ENCODE data around the gene NCDN.
A peak's percentile ranks its signal among the peaks of the same experiment; 100 is the strongest.

NCDN gene

GRCh38 chr1:35557611-35558373 lies at the start of gene NCDN:
TSS of gene NCDN (plus strand) at chr1:35557799. CDS start at chr1:35558191, 392 bp downstream.
- H3K4me3 Mint-ChIP-seq = peak within 1 kb of the TSS; percentile 98
- peaks cover 34% of the 10 kb centered on the region for H3K36me3 Mint-ChIP-seq (ENCODE audit: low read depth)
- peak within 1 kb of the TSS; percentile 98 for H3K27ac Mint-ChIP-seq
- H3K9me3 Mint-ChIP-seq = no peaks in the 10 kb centered on the region
- no peaks in the 10 kb centered on the region for H3K27me3 Mint-ChIP-seq (ENCODE audit: low read depth)
- H3K4me1 Mint-ChIP-seq (ENCODE audit: low read depth) = peaks cover 54% of the 10 kb centered on the region

GRCh38 chr1:35507947-35508346 lies 49.7 kb upstream of the NCDN start:
- H3K4me3 Mint-ChIP-seq = peak overlapping the region; percentile 18
- peaks cover 57% of the 10 kb centered on the region for H3K4me1 Mint-ChIP-seq (ENCODE audit: low read depth)
- peaks cover 42% of the 10 kb centered on the region for H3K36me3 Mint-ChIP-seq (ENCODE audit: low read depth)
- no peaks in the 10 kb centered on the region for H3K9me3 Mint-ChIP-seq
- H3K27ac Mint-ChIP-seq = peak overlapping the region; percentile 75
- no peaks in the 10 kb centered on the region for H3K27me3 Mint-ChIP-seq (ENCODE audit: low read depth)

GRCh38 chr1:35509558-35509957 lies 48.0 kb upstream of the NCDN start:
- no peak overlapping the region for H3K27ac Mint-ChIP-seq
- no peaks in the 10 kb centered on the region for H3K27me3 Mint-ChIP-seq (ENCODE audit: low read depth)
- H3K36me3 Mint-ChIP-seq (ENCODE audit: low read depth) = peaks cover 40% of the 10 kb centered on the region
- H3K4me1 Mint-ChIP-seq (ENCODE audit: low read depth) = peaks cover 55% of the 10 kb centered on the region
- no peak overlapping the region for H3K4me3 Mint-ChIP-seq
- peaks cover 5% of the 10 kb centered on the region for H3K9me3 Mint-ChIP-seq

GRCh38 chr1:35511305-35511704 lies 46.3 kb upstream of the NCDN start:
- no peak overlapping the region for H3K27ac Mint-ChIP-seq
- peaks cover 40% of the 10 kb centered on the region for H3K4me1 Mint-ChIP-seq (ENCODE audit: low read depth)
- H3K36me3 Mint-ChIP-seq (ENCODE audit: low read depth) = peaks cover 45% of the 10 kb centered on the region
- H3K4me3 Mint-ChIP-seq = no peak overlapping the region
- H3K27me3 Mint-ChIP-seq (ENCODE audit: low read depth) = no peaks in the 10 kb centered on the region
- H3K9me3 Mint-ChIP-seq = peaks cover 21% of the 10 kb centered on the region

GRCh38 chr1:35518183-35518582 lies 39.4 kb upstream of the NCDN start:
- peaks cover 45% of the 10 kb centered on the region for H3K9me3 Mint-ChIP-seq
- H3K27ac Mint-ChIP-seq = no peak overlapping the region
- no peaks in the 10 kb centered on the region for H3K27me3 Mint-ChIP-seq (ENCODE audit: low read depth)
- peaks cover 17% of the 10 kb centered on the region for H3K4me1 Mint-ChIP-seq (ENCODE audit: low read depth)
- no peak overlapping the region for H3K4me3 Mint-ChIP-seq
- H3K36me3 Mint-ChIP-seq (ENCODE audit: low read depth) = peaks cover 47% of the 10 kb centered on the region

GRCh38 chr1:35519432-35519831 lies 38.2 kb upstream of the NCDN start:
- H3K27ac Mint-ChIP-seq = no peak overlapping the region
- peaks cover 13% of the 10 kb centered on the region for H3K4me1 Mint-ChIP-seq (ENCODE audit: low read depth)
- peaks cover 48% of the 10 kb centered on the region for H3K9me3 Mint-ChIP-seq
- peaks cover 48% of the 10 kb centered on the region for H3K36me3 Mint-ChIP-seq (ENCODE audit: low read depth)
- no peaks in the 10 kb centered on the region for H3K27me3 Mint-ChIP-seq (ENCODE audit: low read depth)
- no peak overlapping the region for H3K4me3 Mint-ChIP-seq

GRCh38 chr1:35524106-35524505 lies 33.5 kb upstream of the NCDN start:
- Mint-ChIP-seq H3K9me3 (peaks cover 47% of the 10 kb centered on the region), H3K4me1 (ENCODE audit: low read depth) (peaks cover 12% of the 10 kb centered on the region), H3K27me3 (ENCODE audit: low read depth) (no peaks in the 10 kb centered on the region), H3K27ac (no peak overlapping the region), H3K36me3 (ENCODE audit: low read depth) (peaks cover 41% of the 10 kb centered on the region), H3K4me3 (no peak overlapping the region)

GRCh38 chr1:35530168-35530567 lies 27.4 kb upstream of the NCDN start:
- H3K36me3 Mint-ChIP-seq (ENCODE audit: low read depth) = peaks cover 68% of the 10 kb centered on the region
- H3K27ac Mint-ChIP-seq = no peak overlapping the region

GRCh38 chr1:35530946-35531345 lies 26.7 kb upstream of the NCDN start:
- Mint-ChIP-seq H3K27me3 (ENCODE audit: low read depth) (no peaks in the 10 kb centered on the region), H3K4me1 (ENCODE audit: low read depth) (peaks cover 10% of the 10 kb centered on the region), H3K9me3 (peaks cover 45% of the 10 kb centered on the region), H3K27ac (no peak overlapping the region), H3K4me3 (no peak overlapping the region), H3K36me3 (ENCODE audit: low read depth) (peaks cover 68% of the 10 kb centered on the region)

More at GRCh38 chr1:35530168-35530567, 27.4 kb upstream of the NCDN start:
- Mint-ChIP-seq H3K27me3 (ENCODE audit: low read depth) (no peaks in the 10 kb centered on the region), H3K9me3 (peaks cover 53% of the 10 kb centered on the region), H3K4me3 (no peak overlapping the region), H3K4me1 (ENCODE audit: low read depth) (peaks cover 4% of the 10 kb centered on the region)

GRCh38 chr1:35531368-35531767 lies 26.2 kb upstream of the NCDN start:
- Mint-ChIP-seq H3K27me3 (ENCODE audit: low read depth) (no peaks in the 10 kb centered on the region), H3K36me3 (ENCODE audit: low read depth) (peaks cover 69% of the 10 kb centered on the region), H3K9me3 (peaks cover 45% of the 10 kb centered on the region), H3K4me3 (no peak overlapping the region), H3K4me1 (ENCODE audit: low read depth) (peaks cover 13% of the 10 kb centered on the region), H3K27ac (no peak overlapping the region)

- H3K4me1 Mint-ChIP-seq (ENCODE audit: low read depth) = peaks cover 24% of the 10 kb centered on the region
- peaks cover 34% of the 10 kb centered on the region for H3K9me3 Mint-ChIP-seq
- no peak overlapping the region for H3K27ac Mint-ChIP-seq
- peaks cover 66% of the 10 kb centered on the region for H3K36me3 Mint-ChIP-seq (ENCODE audit: low read depth)
- H3K27me3 Mint-ChIP-seq (ENCODE audit: low read depth) = no peaks in the 10 kb centered on the region
- no peak overlapping the region for H3K4me3 Mint-ChIP-seq
Observed at GRCh38 chr1:35532497-35533223, 24.9 kb upstream of the NCDN start.

- Mint-ChIP-seq H3K4me3 (no peak overlapping the region), H3K9me3 (peaks cover 26% of the 10 kb centered on the region), H3K36me3 (ENCODE audit: low read depth) (peaks cover 60% of the 10 kb centered on the region), H3K4me1 (ENCODE audit: low read depth) (peaks cover 30% of the 10 kb centered on the region), H3K27ac (no peak overlapping the region), H3K27me3 (ENCODE audit: low read depth) (no peaks in the 10 kb centered on the region)
Observed at GRCh38 chr1:35533586-35533985, 24.0 kb upstream of the NCDN start.

- peaks cover 53% of the 10 kb centered on the region for H3K36me3 Mint-ChIP-seq (ENCODE audit: low read depth)
- peaks cover 47% of the 10 kb centered on the region for H3K4me1 Mint-ChIP-seq (ENCODE audit: low read depth)
- no peak overlapping the region for H3K4me3 Mint-ChIP-seq
- peaks cover 10% of the 10 kb centered on the region for H3K9me3 Mint-ChIP-seq
- no peaks in the 10 kb centered on the region for H3K27me3 Mint-ChIP-seq (ENCODE audit: low read depth)
- H3K27ac Mint-ChIP-seq = no peak overlapping the region
Observed at GRCh38 chr1:35535243-35535642, 22.4 kb upstream of the NCDN start.

GRCh38 chr1:35536556-35537162 lies 20.9 kb upstream of the NCDN start:
- peaks cover 3% of the 10 kb centered on the region for H3K9me3 Mint-ChIP-seq
- H3K4me1 Mint-ChIP-seq (ENCODE audit: low read depth) = peaks cover 55% of the 10 kb centered on the region
- peaks cover 52% of the 10 kb centered on the region for H3K36me3 Mint-ChIP-seq (ENCODE audit: low read depth)
- H3K27me3 Mint-ChIP-seq (ENCODE audit: low read depth) = no peaks in the 10 kb centered on the region
- peak overlapping the region; percentile 1 for H3K4me3 Mint-ChIP-seq
- peak overlapping the region; percentile 31 for H3K27ac Mint-ChIP-seq

GRCh38 chr1:35537806-35538205 lies 19.8 kb upstream of the NCDN start:
- H3K27me3 Mint-ChIP-seq (ENCODE audit: low read depth) = no peaks in the 10 kb centered on the region
- H3K4me3 Mint-ChIP-seq = peak overlapping the region; percentile 46
- peak overlapping the region; percentile 72 for H3K27ac Mint-ChIP-seq
- H3K4me1 Mint-ChIP-seq (ENCODE audit: low read depth) = peaks cover 58% of the 10 kb centered on the region
- no peaks in the 10 kb centered on the region for H3K9me3 Mint-ChIP-seq
- peaks cover 49% of the 10 kb centered on the region for H3K36me3 Mint-ChIP-seq (ENCODE audit: low read depth)
